SK-N-SH treated with all-trans-retinoic acid at 6 μM for 48 hours (cell line): ENCODE measurements around the gene FSIP1.

Source experiments
- ARNTL ChIP-seq: fragments of 450-650 bp; formaldehyde crosslinking; IDR thresholded peaks from 2 replicates; pipeline ENCODE4 v1.5.0; 2020; ENCODE audit warnings: low read depth, mild to moderate bottlenecking, moderate library complexity, borderline replicate concordance
- CSDC2 ChIP-seq: fragments of 250-450 bp; sonication (Bioruptor Pico); IDR thresholded peaks from 2 replicates; pipeline ENCODE4 v1.5.0; 2020; ENCODE audit warnings: mild to moderate bottlenecking, moderate library complexity
- PPARA ChIP-seq: fragments of 250-450 bp; sonication (Bioruptor Pico); IDR thresholded peaks from 2 replicates; pipeline ENCODE4 v1.5.0; 2020; ENCODE audit warnings: mild to moderate bottlenecking, borderline replicate concordance
- RARB ChIP-seq: fragments of 250-450 bp; sonication (Bioruptor Pico); IDR thresholded peaks from 2 replicates; pipeline ENCODE4 v1.8.0; 2021; ENCODE audit warnings: mild to moderate bottlenecking, moderate library complexity
- ZFP3 ChIP-seq: fragments of 250-450 bp; sonication (Bioruptor Pico); IDR thresholded peaks from 2 replicates; pipeline ENCODE4 v1.5.0; 2020; ENCODE audit warnings: mild to moderate bottlenecking, moderate library complexity
- ZNF70 ChIP-seq: fragments of 450-650 bp; formaldehyde crosslinking; IDR thresholded peaks from 2 replicates; pipeline ENCODE4 v1.5.0; 2020; ENCODE audit warnings: mild to moderate bottlenecking, moderate library complexity
- ZNF8 ChIP-seq: fragments of 450-650 bp; formaldehyde crosslinking; IDR thresholded peaks from 2 replicates; pipeline ENCODE4 v1.5.0; 2020; ENCODE audit warnings: mild to moderate bottlenecking, moderate library complexity
- TF ChIP-seq, protein P1 (sequence below): fragments of 250-450 bp; sonication (Bioruptor Pico); IDR thresholded peaks from 2 replicates; pipeline ENCODE4 v1.8.0; 2020; ENCODE audit warnings: mild to moderate bottlenecking, moderate library complexity, borderline replicate concordance

DNA sequence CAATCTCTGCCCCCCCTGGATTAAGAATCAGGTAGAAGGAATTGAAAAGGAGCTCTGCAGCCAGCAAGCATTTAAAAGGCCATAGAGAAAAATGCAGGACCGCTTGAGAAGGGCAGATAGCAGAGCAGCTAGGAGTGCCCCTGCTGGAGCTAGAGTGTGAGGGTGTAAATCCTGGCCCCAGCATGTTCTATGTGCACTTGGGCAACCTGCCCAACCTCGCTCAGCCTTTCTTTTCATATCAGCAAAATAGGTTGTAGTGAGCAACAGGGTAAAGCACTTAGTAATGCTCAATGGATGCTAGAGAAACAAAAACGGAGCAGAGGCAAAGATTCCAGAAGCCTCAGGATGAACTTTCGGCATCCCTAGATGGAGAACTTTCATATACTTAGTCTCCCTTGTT is 226.8 kb downstream of the FSIP1 start:
- TF ChIP-seq PPARA: no peak
- TF ChIP-seq ZNF8: no peak
- TF ChIP-seq ARNTL: no peak
- TF ChIP-seq, protein P1, sequence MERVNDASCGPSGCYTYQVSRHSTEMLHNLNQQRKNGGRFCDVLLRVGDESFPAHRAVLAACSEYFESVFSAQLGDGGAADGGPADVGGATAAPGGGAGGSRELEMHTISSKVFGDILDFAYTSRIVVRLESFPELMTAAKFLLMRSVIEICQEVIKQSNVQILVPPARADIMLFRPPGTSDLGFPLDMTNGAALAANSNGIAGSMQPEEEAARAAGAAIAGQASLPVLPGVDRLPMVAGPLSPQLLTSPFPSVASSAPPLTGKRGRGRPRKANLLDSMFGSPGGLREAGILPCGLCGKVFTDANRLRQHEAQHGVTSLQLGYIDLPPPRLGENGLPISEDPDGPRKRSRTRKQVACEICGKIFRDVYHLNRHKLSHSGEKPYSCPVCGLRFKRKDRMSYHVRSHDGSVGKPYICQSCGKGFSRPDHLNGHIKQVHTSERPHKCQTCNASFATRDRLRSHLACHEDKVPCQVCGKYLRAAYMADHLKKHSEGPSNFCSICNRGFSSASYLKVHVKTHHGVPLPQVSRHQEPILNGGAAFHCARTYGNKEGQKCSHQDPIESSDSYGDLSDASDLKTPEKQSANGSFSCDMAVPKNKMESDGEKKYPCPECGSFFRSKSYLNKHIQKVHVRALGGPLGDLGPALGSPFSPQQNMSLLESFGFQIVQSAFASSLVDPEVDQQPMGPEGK (CRISPR knock-in tag): no peak
- no peak for TF ChIP-seq ZNF70 (CRISPR knock-in tag)
- TF ChIP-seq ZFP3 (CRISPR knock-in tag): no peak
- no peak for TF ChIP-seq CSDC2 (CRISPR knock-in tag)
- TF ChIP-seq RARB (CRISPR knock-in tag): no peak
